ENCODE data around the gene HS3ST4.

HS3ST4 gene

GRCh38 chr16:25691519-25692091 lies at the start of gene HS3ST4:
Gene HS3ST4, plus strand, starts transcription at chr16:25691959.
- TF ChIP-seq GATA2 (IDR thresholded peaks at IDR 0.05; ENCODE audit: low read depth, low read length) (no peak), GATA3 (IDR thresholded peaks at IDR 0.05; ENCODE audit: low read depth, low read length) (no peak)

- TF ChIP-seq GATA2 (IDR thresholded peaks at IDR 0.05; ENCODE audit: low read depth, low read length) (no peak), GATA3 (IDR thresholded peaks at IDR 0.05; ENCODE audit: low read depth, low read length) (no peak)
Observed at GRCh38 chr16:25643633-25644032, 48.1 kb upstream of the HS3ST4 start.

- TF ChIP-seq GATA3 (IDR thresholded peaks at IDR 0.05; ENCODE audit: low read depth, low read length): no peak
- TF ChIP-seq GATA2 (IDR thresholded peaks at IDR 0.05; ENCODE audit: low read depth, low read length): no peak
Observed at GRCh38 chr16:25656639-25657038, 35.1 kb upstream of the HS3ST4 start.

- TF ChIP-seq GATA3 (IDR thresholded peaks at IDR 0.05; ENCODE audit: low read depth, low read length) (no peak), GATA2 (IDR thresholded peaks at IDR 0.05; ENCODE audit: low read depth, low read length) (no peak)
Observed at GRCh38 chr16:25676820-25677219, 14.9 kb upstream of the HS3ST4 start.

- no peak for TF ChIP-seq GATA2 (IDR thresholded peaks at IDR 0.05; ENCODE audit: low read depth, low read length)
- TF ChIP-seq GATA3 (IDR thresholded peaks at IDR 0.05; ENCODE audit: low read depth, low read length): no peak
Observed at GRCh38 chr16:25679511-25679910, 12.2 kb upstream of the HS3ST4 start.

GRCh38 chr16:25689137-25689836 lies 2.5 kb upstream of the HS3ST4 start:
- no peak for TF ChIP-seq GATA3 (IDR thresholded peaks at IDR 0.05; ENCODE audit: low read depth, low read length)

- TF ChIP-seq GATA2 (IDR thresholded peaks at IDR 0.05; ENCODE audit: low read depth, low read length) (no peak), GATA3 (IDR thresholded peaks at IDR 0.05; ENCODE audit: low read depth, low read length) (no peak)
Observed at GRCh38 chr16:25690552-25691143, 1.1 kb upstream of the HS3ST4 start.

GRCh38 chr16:25692351-25692741 lies 587 bp downstream of the HS3ST4 start:
- no peak for TF ChIP-seq GATA2 (IDR thresholded peaks at IDR 0.05; ENCODE audit: low read depth, low read length)
- TF ChIP-seq GATA3 (IDR thresholded peaks at IDR 0.05; ENCODE audit: low read depth, low read length): no peak

GRCh38 chr16:25692742-25693508 lies 1.2 kb downstream of the HS3ST4 start:
- no peak for TF ChIP-seq GATA3 (IDR thresholded peaks at IDR 0.05; ENCODE audit: low read depth, low read length)
- TF ChIP-seq GATA2 (IDR thresholded peaks at IDR 0.05; ENCODE audit: low read depth, low read length): no peak

GRCh38 chr16:25693631-25694030 lies 1.9 kb downstream of the HS3ST4 start:
- TF ChIP-seq GATA3 (IDR thresholded peaks at IDR 0.05; ENCODE audit: low read depth, low read length): no peak
- no peak for TF ChIP-seq GATA2 (IDR thresholded peaks at IDR 0.05; ENCODE audit: low read depth, low read length)

- no peak for TF ChIP-seq GATA3 (IDR thresholded peaks at IDR 0.05; ENCODE audit: low read depth, low read length)
- TF ChIP-seq GATA2 (IDR thresholded peaks at IDR 0.05; ENCODE audit: low read depth, low read length): no peak
Observed at GRCh38 chr16:25699069-25699468, 7.3 kb downstream of the HS3ST4 start.

- TF ChIP-seq GATA3 (IDR thresholded peaks at IDR 0.05; ENCODE audit: low read depth, low read length): no peak
- TF ChIP-seq GATA2 (IDR thresholded peaks at IDR 0.05; ENCODE audit: low read depth, low read length): no peak
Observed at GRCh38 chr16:25700547-25700946, 8.8 kb downstream of the HS3ST4 start.

GRCh38 chr16:25707553-25707952 lies 15.8 kb downstream of the HS3ST4 start:
- no peak for TF ChIP-seq GATA3 (IDR thresholded peaks at IDR 0.05; ENCODE audit: low read depth, low read length)
- TF ChIP-seq GATA2 (IDR thresholded peaks at IDR 0.05; ENCODE audit: low read depth, low read length): no peak

GRCh38 chr16:25707982-25708583 lies 16.3 kb downstream of the HS3ST4 start:
- TF ChIP-seq GATA2 (IDR thresholded peaks at IDR 0.05; ENCODE audit: low read depth, low read length): no peak
- no peak for TF ChIP-seq GATA3 (IDR thresholded peaks at IDR 0.05; ENCODE audit: low read depth, low read length)

Measured in SH-SY5Y (cell line).